ENCODE data around the gene C4B. TPM values are rescaled to one million over a fixed set of nuclear protein-coding genes. Genes with fewer than 3 reads are reported as not detected.
"Not testable (repeated sequence)": the region's sequence is repeated elsewhere in the genome, so short reads cannot be mapped to it uniquely, and the experiment has no call there.

Gene C4B
- polyA plus RNA-seq (2013): 5.2 TPM

DNA sequence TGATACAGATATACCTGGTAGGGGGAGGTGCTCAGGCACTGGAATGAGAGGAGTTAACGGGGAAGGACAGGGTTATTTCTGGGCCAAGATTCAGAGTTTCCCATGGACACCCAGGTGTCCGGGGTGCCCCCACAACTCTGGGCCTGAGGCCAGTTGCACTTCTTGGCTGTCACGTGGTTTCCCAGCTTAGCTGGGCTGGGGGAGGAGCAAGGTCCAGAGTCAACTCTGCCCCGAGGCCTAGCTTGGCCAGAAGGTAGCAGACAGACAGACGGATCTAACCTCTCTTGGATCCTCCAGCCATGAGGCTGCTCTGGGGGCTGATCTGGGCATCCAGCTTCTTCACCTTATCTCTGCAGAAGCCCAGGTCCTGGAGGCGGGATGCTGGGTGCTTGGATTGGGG is at the start of gene C4B:
Gene C4B, plus strand, starts transcription at position 249 of the 400 bp plus-strand sequence. Its CDS starts 51 bp downstream, at position 300.
- H3K9me3 ChIP-seq (ENCODE audit: control extremely low read depth in 1 of 5, control insufficient read depth in 4 of 5, insufficient read depth in 2 of 5, low read depth in 1 of 5, low read length in 4 of 5); POLR2A ChIA-PET: not testable (repeated sequence)
- no CpG with 5 or more reads among the region's 6 CpGs for WGBS (ENCODE audit: insufficient coverage)

GRCh38 chr6:31965700-31966099 is 48.9 kb upstream of the C4B start:
- CTCF ChIA-PET: interaction anchor here (2.4 kb wide), 1 partner anchor 14 kb away, joined by 7 read pairs; no protein-coding TSS in a partner anchor
- Histone ChIP-seq H3K27me3 (replicated peaks in 2 of 5; ENCODE audit: control insufficient read depth in 4 of 5, insufficient read depth in 5 of 5, low read length in 4 of 5) (no peaks in the 10 kb centered on the region), H3K4me3 (ENCODE audit: control insufficient read depth in 1 of 7, extremely low read depth in 1 of 7, insufficient read depth in 4 of 7, low read depth in 2 of 7, low read length in 6 of 7) (no peak overlapping the region), H3K27ac (ENCODE audit: insufficient read depth in 1 of 2, low read depth in 1 of 2, low read length in 2 of 2, poor library complexity in 1 of 2, severe bottlenecking in 2 of 2) (no peak overlapping the region), H3K4me1 (ENCODE audit: control extremely low read depth in 1 of 4, control insufficient read depth in 4 of 4, insufficient read depth in 4 of 4, low read length in 3 of 4) (peaks cover 0 to 5% (median 4%) of the 10 kb centered on the region in 4 experiments), H3K9me3 (ENCODE audit: control extremely low read depth in 1 of 5, control insufficient read depth in 4 of 5, insufficient read depth in 2 of 5, low read depth in 1 of 5, low read length in 4 of 5) (no peaks in the 10 kb centered on the region), H3K36me3 (ENCODE audit: control insufficient read depth in 4 of 4, insufficient read depth in 4 of 4, low read length in 3 of 4) (peaks cover 19 to 96% (median 84%) of the 10 kb centered on the region in 4 experiments)
- no peak for DNase-seq
- WGBS (ENCODE audit: insufficient coverage): 97% methylated on average over 13 of the region's 13 CpGs
- POLR2A ChIA-PET: no interaction called here

More for the DNA sequence above, at the start of gene C4B:
- H3K36me3 ChIP-seq (ENCODE audit: control insufficient read depth in 4 of 4, insufficient read depth in 4 of 4, low read length in 3 of 4); H3K4me1 ChIP-seq (ENCODE audit: control extremely low read depth in 1 of 4, control insufficient read depth in 4 of 4, insufficient read depth in 4 of 4, low read length in 3 of 4); DNase-seq; H3K27me3 ChIP-seq (replicated peaks in 2 of 5; ENCODE audit: control insufficient read depth in 4 of 5, insufficient read depth in 5 of 5, low read length in 4 of 5); H3K4me3 ChIP-seq (ENCODE audit: control insufficient read depth in 1 of 7, extremely low read depth in 1 of 7, insufficient read depth in 4 of 7, low read depth in 2 of 7, low read length in 6 of 7); H3K27ac ChIP-seq (ENCODE audit: insufficient read depth in 1 of 2, low read depth in 1 of 2, low read length in 2 of 2, poor library complexity in 1 of 2, severe bottlenecking in 2 of 2); CTCF ChIA-PET: not testable (repeated sequence)

DNA sequence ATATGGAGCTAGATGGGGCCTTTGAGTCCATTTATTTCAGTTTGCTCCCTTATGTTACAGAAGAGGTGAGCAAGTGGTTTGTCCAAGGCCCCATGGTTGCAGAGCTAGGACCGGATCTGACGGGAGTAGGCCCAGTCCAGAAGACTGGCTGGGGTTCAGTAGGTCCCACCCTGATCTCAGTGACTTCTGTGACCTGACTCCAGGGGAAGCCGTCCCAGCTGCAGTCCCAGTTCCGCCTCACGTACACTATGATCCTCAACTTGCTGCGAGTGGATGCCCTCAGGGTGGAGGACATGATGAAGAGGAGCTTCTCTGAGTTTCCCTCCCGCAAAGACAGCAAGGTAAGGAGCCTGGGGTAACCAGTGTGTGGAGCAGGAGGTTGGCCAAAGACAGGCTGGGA is 48.1 kb upstream of the C4B start:
- Histone ChIP-seq H3K36me3 (ENCODE audit: control insufficient read depth in 4 of 4, insufficient read depth in 4 of 4, low read length in 3 of 4) (peaks cover 18 to 90% (median 76%) of the 10 kb centered on the region in 4 experiments), H3K4me3 (ENCODE audit: control insufficient read depth in 1 of 7, extremely low read depth in 1 of 7, insufficient read depth in 4 of 7, low read depth in 2 of 7, low read length in 6 of 7) (no peak overlapping the region), H3K27ac (ENCODE audit: insufficient read depth in 1 of 2, low read depth in 1 of 2, low read length in 2 of 2, poor library complexity in 1 of 2, severe bottlenecking in 2 of 2) (no peak overlapping the region), H3K4me1 (ENCODE audit: control extremely low read depth in 1 of 4, control insufficient read depth in 4 of 4, insufficient read depth in 4 of 4, low read length in 3 of 4) (peaks cover 1 to 13% (median 12%) of the 10 kb centered on the region in 4 experiments), H3K27me3 (replicated peaks in 2 of 5; ENCODE audit: control insufficient read depth in 4 of 5, insufficient read depth in 5 of 5, low read length in 4 of 5) (no peaks in the 10 kb centered on the region), H3K9me3 (ENCODE audit: control extremely low read depth in 1 of 5, control insufficient read depth in 4 of 5, insufficient read depth in 2 of 5, low read depth in 1 of 5, low read length in 4 of 5) (no peaks in the 10 kb centered on the region)
- POLR2A ChIA-PET: no interaction called here
- DNase-seq: no peak
- CTCF ChIA-PET: interaction anchor here (2.4 kb wide), 1 partner anchor 14 kb away, joined by 7 read pairs; no protein-coding TSS in a partner anchor
- 100% methylated on average over 4 of the region's 7 CpGs for WGBS (ENCODE audit: insufficient coverage)

DNA sequence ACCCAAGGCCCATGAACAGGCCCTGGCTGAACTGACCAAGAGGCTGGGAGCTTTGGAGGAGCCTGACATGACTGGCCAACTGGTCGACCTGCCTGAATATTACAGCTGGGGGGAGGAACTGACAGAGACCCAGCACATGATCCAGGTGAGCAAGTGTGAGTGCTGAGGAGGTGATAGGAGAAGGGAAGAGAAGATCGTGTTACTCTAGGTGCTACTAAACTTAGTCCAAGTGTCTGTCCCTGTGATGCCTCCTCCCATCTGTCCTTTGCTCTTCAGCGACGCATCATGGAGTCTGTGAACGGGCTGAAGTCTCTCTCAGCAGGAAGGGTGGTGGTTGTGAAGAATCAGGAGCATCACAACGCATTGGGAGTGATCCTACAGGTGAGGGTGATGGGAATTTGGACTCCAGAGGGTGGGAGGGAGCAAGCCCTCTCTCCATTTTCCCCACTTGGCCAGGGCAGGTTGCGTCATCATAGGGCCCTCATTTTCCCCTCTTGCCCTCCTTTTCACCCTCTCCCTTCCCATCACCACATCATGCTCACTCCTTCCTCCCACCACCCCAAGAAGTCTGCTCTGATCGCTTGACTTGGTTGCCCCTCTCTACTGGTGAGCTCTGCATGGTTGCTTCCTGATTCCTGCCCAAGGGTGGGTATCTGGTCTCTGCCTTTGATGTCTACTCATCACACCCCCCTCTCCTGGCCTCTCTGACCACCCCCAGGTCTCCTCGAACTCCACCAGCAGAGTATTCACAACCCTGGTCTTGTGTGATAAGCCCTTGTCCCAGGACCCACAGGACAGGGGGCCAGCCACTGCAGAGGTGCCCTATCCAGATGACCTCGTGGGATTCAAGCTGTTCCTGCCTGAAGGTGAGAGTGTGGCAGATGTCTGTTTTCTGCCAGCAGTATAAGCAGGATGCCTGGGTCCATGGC is 47.3 kb upstream of the C4B start:
- CTCF ChIA-PET: no interaction called here
- Histone ChIP-seq H3K27ac (ENCODE audit: insufficient read depth in 1 of 2, low read depth in 1 of 2, low read length in 2 of 2, poor library complexity in 1 of 2, severe bottlenecking in 2 of 2) (no peak overlapping the region), H3K27me3 (replicated peaks in 2 of 5; ENCODE audit: control insufficient read depth in 4 of 5, insufficient read depth in 5 of 5, low read length in 4 of 5) (no peaks in the 10 kb centered on the region), H3K36me3 (ENCODE audit: control insufficient read depth in 4 of 4, insufficient read depth in 4 of 4, low read length in 3 of 4) (peaks cover 16 to 83% (median 68%) of the 10 kb centered on the region in 4 experiments), H3K4me1 (ENCODE audit: control extremely low read depth in 1 of 4, control insufficient read depth in 4 of 4, insufficient read depth in 4 of 4, low read length in 3 of 4) (peaks cover 3 to 15% (median 14%) of the 10 kb centered on the region in 4 experiments), H3K9me3 (ENCODE audit: control extremely low read depth in 1 of 5, control insufficient read depth in 4 of 5, insufficient read depth in 2 of 5, low read depth in 1 of 5, low read length in 4 of 5) (no peaks in the 10 kb centered on the region), H3K4me3 (ENCODE audit: control insufficient read depth in 1 of 7, extremely low read depth in 1 of 7, insufficient read depth in 4 of 7, low read depth in 2 of 7, low read length in 6 of 7) (no peak overlapping the region)
- POLR2A ChIA-PET: interaction anchor here (0.6 kb wide), 1 partner anchor 244 kb away, joined by 3 read pairs; the partner anchor contains the start of gene MPIG6B
- WGBS (ENCODE audit: insufficient coverage): 95% methylated on average over 10 of the region's 10 CpGs
- DNase-seq: no peak

- H3K27ac ChIP-seq (ENCODE audit: insufficient read depth in 1 of 2, low read depth in 1 of 2, low read length in 2 of 2, poor library complexity in 1 of 2, severe bottlenecking in 2 of 2): no peak overlapping the region
Measured at GRCh38 chr6:31967926-31968320, 46.7 kb upstream of the C4B start.

DNA sequence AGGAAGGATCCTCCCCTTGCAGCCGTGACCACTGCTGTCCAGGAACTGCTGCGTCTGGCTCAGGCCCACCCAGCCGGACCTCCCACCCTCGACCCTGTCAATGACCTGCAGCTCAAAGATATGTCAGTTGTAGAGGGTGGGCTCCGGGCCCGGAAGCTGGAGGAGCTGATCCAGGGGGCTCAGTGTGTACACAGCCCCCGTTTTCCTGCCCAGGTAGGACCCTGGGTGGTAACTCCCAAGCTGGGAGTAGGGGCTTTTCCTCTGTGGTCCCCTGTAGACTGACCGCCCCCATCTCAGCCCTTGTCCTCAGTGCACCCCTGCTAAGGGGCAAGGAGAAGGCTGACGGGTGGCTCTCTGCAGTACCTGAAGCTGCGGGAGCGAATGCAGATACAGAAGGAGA is 46.3 kb upstream of the C4B start:
- ChIA-PET CTCF (no interaction called here), POLR2A (no interaction called here)
- Histone ChIP-seq H3K27ac (ENCODE audit: insufficient read depth in 1 of 2, low read depth in 1 of 2, low read length in 2 of 2, poor library complexity in 1 of 2, severe bottlenecking in 2 of 2) (no peak overlapping the region), H3K9me3 (ENCODE audit: control extremely low read depth in 1 of 5, control insufficient read depth in 4 of 5, insufficient read depth in 2 of 5, low read depth in 1 of 5, low read length in 4 of 5) (no peaks in the 10 kb centered on the region), H3K4me3 (ENCODE audit: control insufficient read depth in 1 of 7, extremely low read depth in 1 of 7, insufficient read depth in 4 of 7, low read depth in 2 of 7, low read length in 6 of 7) (no peak overlapping the region), H3K4me1 (ENCODE audit: control extremely low read depth in 1 of 4, control insufficient read depth in 4 of 4, insufficient read depth in 4 of 4, low read length in 3 of 4) (peaks cover 3 to 24% (median 23%) of the 10 kb centered on the region in 4 experiments), H3K27me3 (replicated peaks in 2 of 5; ENCODE audit: control insufficient read depth in 4 of 5, insufficient read depth in 5 of 5, low read length in 4 of 5) (no peaks in the 10 kb centered on the region), H3K36me3 (ENCODE audit: control insufficient read depth in 4 of 4, insufficient read depth in 4 of 4, low read length in 3 of 4) (peaks cover 15 to 72% (median 60%) of the 10 kb centered on the region in 4 experiments)
- DNase-seq: no peak
- WGBS (ENCODE audit: insufficient coverage): 95% methylated on average over 4 of the region's 11 CpGs

More at GRCh38 chr6:31967926-31968320, 46.7 kb upstream of the C4B start:
- POLR2A ChIA-PET: no interaction called here
- Histone ChIP-seq H3K9me3 (ENCODE audit: control extremely low read depth in 1 of 5, control insufficient read depth in 4 of 5, insufficient read depth in 2 of 5, low read depth in 1 of 5, low read length in 4 of 5) (no peaks in the 10 kb centered on the region), H3K36me3 (ENCODE audit: control insufficient read depth in 4 of 4, insufficient read depth in 4 of 4, low read length in 3 of 4) (peaks cover 16 to 76% (median 64%) of the 10 kb centered on the region in 4 experiments), H3K27me3 (replicated peaks in 2 of 5; ENCODE audit: control insufficient read depth in 4 of 5, insufficient read depth in 5 of 5, low read length in 4 of 5) (no peaks in the 10 kb centered on the region), H3K4me1 (ENCODE audit: control extremely low read depth in 1 of 4, control insufficient read depth in 4 of 4, insufficient read depth in 4 of 4, low read length in 3 of 4) (peaks cover 3 to 20% (median 19%) of the 10 kb centered on the region in 4 experiments), H3K4me3 (ENCODE audit: control insufficient read depth in 1 of 7, extremely low read depth in 1 of 7, insufficient read depth in 4 of 7, low read depth in 2 of 7, low read length in 6 of 7) (no peak overlapping the region)
- CTCF ChIA-PET: no interaction called here
- no peak for DNase-seq
- WGBS (ENCODE audit: insufficient coverage): 100% methylated on average over 2 of the region's 3 CpGs

All from common myeloid progenitor, CD34-positive (primary cell).